Subcutaneous adipose tissue (tissue), 4 donors: ENCODE results near the gene KLF15. TPM values are rescaled to one million over a fixed set of nuclear protein-coding genes. Genes with fewer than 3 reads are reported as not detected.

Experiments
- total RNA-seq, 4 donors: library from RNA; depleted of rRNA; stranded (reverse); fragments of >200 nt; gene quantifications; one replicate each; pipeline ENCODE4 v1.1.0, GENCODE V29; 2016
- TF ChIP-seq, protein P1 (sequence below): fragments of 450-650 bp; IDR thresholded peaks from one replicate; pipeline ENCODE4 v1.5.1; 2016; ENCODE audit warnings: low read depth, mild to moderate bottlenecking, control low read depth, antibody characterized with exemption, moderate library complexity

Gene KLF15
- total RNA-seq, 4 donors from 2014 or later: 51.3 to 147 (median 73.0) TPM

DNA sequence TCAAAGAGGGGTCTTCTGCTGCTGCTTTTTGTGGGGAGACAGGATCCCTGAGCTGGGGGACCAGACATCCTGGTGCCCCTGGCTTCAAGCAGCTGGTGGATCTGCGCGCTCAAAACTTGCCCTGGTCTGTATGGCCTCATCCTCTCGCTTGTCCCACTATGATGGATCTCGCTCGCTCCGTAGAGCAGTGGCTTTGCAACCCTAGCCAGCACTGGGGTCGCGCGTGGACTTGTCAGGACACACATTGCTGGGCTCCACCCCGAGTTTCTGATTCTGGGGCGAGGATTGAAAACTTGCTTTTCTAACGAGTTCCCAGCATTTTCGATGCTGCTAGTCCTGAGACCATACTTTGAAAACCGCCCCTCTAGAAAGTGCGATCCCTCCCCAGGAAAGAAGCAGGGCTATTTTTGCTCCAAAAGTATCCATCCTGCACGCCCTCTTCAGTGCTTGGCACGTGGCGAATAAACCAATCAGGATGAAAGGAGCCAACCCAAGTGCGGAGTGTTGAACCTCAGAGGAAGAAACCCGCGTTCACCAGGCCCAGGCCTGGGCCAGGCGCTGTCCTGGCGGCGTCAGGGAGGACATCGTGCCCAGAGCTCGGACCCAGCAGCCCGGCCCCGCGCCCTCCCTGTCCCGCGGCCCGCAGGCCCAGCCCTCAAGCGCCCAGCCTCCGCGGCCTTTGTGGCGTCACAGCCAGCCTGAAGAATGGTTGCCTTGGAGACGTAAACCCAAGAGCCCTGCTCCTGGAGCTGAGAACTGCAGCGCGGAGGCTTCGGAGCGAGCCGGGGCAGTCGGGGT lies 37.2 kb upstream of the KLF15 start, which contains the start of gene CFAP100:
Gene CFAP100 (plus strand): TSS at position 731 of the 798 bp plus-strand sequence. CDS start 1,092 bp downstream, outside the sequence.
- TF ChIP-seq, protein P1, sequence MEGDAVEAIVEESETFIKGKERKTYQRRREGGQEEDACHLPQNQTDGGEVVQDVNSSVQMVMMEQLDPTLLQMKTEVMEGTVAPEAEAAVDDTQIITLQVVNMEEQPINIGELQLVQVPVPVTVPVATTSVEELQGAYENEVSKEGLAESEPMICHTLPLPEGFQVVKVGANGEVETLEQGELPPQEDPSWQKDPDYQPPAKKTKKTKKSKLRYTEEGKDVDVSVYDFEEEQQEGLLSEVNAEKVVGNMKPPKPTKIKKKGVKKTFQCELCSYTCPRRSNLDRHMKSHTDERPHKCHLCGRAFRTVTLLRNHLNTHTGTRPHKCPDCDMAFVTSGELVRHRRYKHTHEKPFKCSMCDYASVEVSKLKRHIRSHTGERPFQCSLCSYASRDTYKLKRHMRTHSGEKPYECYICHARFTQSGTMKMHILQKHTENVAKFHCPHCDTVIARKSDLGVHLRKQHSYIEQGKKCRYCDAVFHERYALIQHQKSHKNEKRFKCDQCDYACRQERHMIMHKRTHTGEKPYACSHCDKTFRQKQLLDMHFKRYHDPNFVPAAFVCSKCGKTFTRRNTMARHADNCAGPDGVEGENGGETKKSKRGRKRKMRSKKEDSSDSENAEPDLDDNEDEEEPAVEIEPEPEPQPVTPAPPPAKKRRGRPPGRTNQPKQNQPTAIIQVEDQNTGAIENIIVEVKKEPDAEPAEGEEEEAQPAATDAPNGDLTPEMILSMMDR: no peak

GRCh38 chr3:126393563-126393962 lies 36.4 kb upstream of the KLF15 start:
- TF ChIP-seq, protein P1: no peak

DNA sequence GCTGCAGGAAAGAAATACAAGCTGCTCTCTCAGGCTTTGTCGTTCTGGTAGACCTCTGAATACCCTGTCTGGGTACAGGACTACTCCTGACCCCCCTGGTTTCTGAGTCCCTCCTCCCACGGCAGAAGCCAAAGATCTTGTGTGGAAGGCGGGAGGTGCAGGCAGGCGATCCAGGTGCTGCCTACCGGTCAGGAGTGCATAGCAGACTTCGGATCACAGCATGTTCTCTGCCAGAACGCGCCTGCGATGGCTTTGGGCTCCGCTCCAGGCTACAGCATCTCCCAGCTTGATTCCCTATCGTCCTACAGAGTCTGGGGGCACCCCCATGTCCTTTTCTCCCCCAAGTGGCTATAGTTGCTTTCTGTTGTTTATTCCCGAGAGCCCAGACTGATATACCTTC lies 35.0 kb upstream of the KLF15 start:
- TF ChIP-seq, protein P1: no peak

DNA sequence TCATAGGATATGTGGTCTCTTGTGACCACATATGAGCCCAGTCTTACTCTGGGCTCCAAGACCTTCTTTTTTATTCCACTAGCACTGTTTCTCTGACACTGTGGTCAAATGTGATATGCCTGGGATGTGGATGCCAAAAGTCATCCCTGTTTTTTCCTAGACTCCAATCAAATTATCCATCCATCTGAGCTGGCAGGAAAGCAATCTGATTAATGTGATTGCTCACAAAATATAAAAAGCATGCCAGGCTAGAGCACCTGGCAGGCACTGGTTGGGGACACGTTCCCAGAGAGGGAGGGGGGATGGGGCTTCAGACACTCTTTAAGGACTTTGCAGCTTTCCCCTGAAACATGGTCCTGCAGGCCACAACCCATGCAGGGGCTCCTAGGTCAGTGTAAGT lies 34.4 kb upstream of the KLF15 start:
- TF ChIP-seq, protein P1: no peak

DNA sequence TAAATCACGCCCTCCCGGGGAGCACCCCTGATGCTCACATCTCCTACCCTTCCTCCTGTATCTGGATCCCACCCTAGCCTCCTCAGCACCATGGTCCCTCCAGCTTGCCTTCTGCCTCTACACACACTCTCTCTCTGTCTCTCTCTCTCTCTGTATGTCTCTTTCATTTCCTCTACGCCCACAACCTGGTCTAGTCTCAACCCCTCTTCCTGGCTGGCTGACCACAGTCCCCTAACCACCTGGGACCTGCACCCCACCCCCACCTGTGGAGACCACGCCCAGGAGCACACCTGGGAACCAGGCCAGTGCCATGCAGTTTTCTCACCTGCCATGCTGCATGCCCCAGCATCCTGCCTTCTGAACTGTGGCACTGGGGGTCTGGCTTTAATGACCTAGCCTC lies 33.5 kb upstream of the KLF15 start:
- TF ChIP-seq, protein P1: no peak

DNA sequence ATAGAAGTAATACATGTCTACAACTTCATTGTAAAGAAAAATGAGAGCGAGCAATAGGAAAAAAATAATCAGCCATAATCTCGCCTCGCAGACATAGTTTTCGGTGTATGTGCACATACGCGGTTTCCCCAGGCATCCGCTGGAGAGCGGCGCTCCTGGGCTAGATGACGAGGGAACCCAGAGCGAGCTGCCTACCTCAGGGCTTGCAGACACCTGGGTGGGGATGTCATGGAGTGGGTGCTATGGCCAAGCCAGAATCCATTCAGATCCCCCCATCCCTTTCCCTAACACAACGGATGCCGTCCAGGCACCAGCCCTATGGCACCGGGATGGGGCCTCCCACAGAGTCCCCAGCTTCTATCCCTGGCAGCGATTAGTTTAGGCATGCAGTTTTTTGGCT lies 33.0 kb upstream of the KLF15 start:
- TF ChIP-seq, protein P1: no peak

DNA sequence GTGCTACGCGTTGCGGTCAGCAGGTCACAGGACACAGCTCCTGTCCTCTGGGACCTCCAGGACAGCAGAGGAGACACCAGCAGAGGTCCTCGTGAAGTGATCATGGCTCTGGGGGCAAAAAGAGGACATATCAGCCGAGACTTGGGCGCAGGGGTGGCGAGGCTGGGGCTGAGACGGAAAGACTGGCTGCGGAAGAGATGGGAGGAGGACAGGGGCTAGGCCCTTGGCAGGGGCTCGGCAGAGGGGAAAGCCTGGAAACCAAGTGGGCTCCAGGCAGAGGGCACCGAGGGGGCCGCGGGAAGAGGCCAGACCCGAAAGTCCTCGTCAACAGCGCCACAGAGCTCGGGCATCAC lies 32.6 kb upstream of the KLF15 start:
- TF ChIP-seq, protein P1: no peak
